Brain microvascular endothelial cell (primary cell): ENCODE data around the gene EXOC7.

ENCODE experiments used
- DNase-seq: peaks from one replicate; pipeline ENCODE4 v3.0.0-alpha.2; 2020
- H3K27ac ChIP-seq: fragments of 250-450 bp; sonication (Bioruptor Pico); 2 replicates; pipeline ENCODE4 v1.5.1; 2020; ENCODE audit warnings: mild to moderate bottlenecking, moderate library complexity
- H3K27me3 ChIP-seq: fragments of 250-450 bp; sonication (Bioruptor Pico); replicated peaks from 2 replicates; pipeline ENCODE4 v1.5.1; 2020; ENCODE audit warnings: mild to moderate bottlenecking
- H3K36me3 ChIP-seq: fragments of 250-450 bp; sonication (Bioruptor Pico); replicated peaks from 2 replicates; pipeline ENCODE4 v1.5.1; 2020; ENCODE audit warnings: mild to moderate bottlenecking
- H3K4me3 ChIP-seq: 2 replicates; pipeline ENCODE4 v1.5.1; 2011; ENCODE audit warnings: low read depth, mild to moderate bottlenecking, control low read depth, low read length, moderate library complexity
- in situ Hi-C: cut with HindIII; loops from 2 replicates; pipeline ENCODE4 v1.10.0; 2017; ENCODE audit warnings: low sequenced_read_pairs, low pct_ligation_motif_present
- TF ChIP-seq, protein P1 (sequence below): IDR thresholded peaks from 2 replicates; pipeline ENCODE4 v1.5.1; 2011; ENCODE audit warnings: low read depth, mild to moderate bottlenecking, moderate library complexity, low read length, control low read depth, inconsistent platforms; ENCODE audit errors: missing control alignments

Gene EXOC7

DNA sequence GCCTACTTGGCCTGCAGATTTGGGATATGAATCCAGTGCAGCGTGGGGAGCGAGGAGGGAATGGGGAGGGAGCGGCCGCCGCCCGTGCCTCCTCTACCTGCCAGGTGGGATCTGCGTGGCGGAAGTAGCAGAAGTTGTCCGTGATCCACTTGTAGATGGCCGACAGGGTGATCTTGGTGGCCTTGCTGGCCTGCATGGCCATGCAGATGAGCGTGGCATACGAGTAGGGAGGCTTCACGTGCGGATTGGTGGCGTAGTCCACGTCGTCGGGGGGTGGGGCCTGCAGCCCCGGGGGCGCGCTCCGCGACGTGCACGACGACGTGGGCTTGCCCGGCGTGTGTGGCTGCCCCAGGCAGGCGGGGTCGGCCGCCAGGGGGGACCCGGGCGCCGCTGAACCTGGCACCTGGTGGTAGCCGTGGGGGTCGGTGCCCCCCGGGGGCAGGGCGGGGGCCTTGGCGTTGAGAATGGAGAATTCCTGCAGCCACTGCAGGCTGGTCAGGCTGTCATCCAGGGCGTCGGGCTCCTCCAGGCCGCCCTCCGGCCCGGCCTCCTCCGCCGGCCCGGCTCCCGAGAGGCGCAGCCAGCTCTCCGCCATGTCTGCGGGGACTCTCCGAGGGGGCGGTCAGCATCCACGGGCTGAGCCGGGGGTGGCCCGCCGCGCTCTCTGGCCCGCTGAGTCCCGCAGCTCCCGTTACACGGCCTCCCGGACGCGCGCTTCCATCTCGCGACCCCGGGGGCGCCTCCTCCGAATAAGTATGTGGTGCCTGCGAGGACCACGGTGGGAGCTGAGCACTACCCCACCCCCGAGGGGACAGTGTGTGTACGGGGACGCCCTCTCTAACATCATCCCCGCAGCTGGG, 36.4 kb upstream of the EXOC7 start:
- TF ChIP-seq, protein P1, sequence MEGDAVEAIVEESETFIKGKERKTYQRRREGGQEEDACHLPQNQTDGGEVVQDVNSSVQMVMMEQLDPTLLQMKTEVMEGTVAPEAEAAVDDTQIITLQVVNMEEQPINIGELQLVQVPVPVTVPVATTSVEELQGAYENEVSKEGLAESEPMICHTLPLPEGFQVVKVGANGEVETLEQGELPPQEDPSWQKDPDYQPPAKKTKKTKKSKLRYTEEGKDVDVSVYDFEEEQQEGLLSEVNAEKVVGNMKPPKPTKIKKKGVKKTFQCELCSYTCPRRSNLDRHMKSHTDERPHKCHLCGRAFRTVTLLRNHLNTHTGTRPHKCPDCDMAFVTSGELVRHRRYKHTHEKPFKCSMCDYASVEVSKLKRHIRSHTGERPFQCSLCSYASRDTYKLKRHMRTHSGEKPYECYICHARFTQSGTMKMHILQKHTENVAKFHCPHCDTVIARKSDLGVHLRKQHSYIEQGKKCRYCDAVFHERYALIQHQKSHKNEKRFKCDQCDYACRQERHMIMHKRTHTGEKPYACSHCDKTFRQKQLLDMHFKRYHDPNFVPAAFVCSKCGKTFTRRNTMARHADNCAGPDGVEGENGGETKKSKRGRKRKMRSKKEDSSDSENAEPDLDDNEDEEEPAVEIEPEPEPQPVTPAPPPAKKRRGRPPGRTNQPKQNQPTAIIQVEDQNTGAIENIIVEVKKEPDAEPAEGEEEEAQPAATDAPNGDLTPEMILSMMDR = no peak
- Histone ChIP-seq H3K36me3 (no peaks in the 10 kb centered on the region), H3K27ac (no peak overlapping the region), H3K4me3 (no peak overlapping the region), H3K27me3 (peaks cover 55% of the 10 kb centered on the region)
- DNase-seq = no peak
- in situ Hi-C loops = no loop called here

DNA sequence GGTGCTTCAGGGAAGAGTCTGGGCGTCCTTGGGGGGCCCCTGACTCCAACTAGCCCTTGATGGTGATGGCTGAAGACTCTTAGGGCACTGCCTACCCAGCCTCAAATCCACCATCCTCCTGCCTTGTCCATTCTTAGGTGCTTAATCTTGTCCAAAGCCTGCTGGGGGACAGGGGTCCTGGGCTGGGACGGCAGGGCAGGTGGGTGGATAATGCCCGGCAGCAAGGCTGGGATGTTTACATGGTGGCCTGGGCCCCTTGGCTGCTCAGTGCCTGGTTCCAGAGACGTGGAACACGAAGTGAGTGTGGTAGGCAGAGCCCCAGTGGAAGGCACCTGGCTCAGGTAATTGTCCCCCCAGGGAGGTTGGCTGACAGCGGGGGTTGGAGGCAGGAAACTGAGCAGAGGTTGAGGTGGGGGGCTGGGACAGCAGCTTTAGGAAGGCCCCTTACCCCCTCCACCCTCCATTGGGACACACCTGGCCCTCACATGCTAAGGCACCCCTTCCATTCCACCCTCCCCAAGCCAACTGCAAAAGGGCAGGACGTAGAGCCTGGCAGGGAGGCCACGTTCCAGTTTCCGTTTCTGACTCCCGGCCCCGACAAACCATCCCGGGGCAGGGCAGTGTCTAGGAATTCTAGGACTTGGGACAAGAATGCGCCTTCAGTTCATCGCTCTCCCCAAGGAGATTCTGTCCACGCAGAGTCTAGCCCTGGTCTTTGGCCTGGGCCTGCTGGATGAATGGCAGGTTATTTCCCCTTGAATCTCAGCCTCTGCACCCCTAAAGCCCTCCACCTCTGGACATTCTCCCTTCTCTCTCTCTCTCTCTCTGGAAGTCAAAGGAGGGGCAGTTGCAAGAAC, 35.5 kb upstream of the EXOC7 start:
- TF ChIP-seq, protein P1 = no peak
- peaks cover 63% of the 10 kb centered on the region for H3K27me3 ChIP-seq
- no peaks in the 10 kb centered on the region for H3K36me3 ChIP-seq
- DNase-seq = no peak
- in situ Hi-C loops = no loop called here
- no peak overlapping the region for H3K4me3 ChIP-seq
- H3K27ac ChIP-seq = no peak overlapping the region

DNA sequence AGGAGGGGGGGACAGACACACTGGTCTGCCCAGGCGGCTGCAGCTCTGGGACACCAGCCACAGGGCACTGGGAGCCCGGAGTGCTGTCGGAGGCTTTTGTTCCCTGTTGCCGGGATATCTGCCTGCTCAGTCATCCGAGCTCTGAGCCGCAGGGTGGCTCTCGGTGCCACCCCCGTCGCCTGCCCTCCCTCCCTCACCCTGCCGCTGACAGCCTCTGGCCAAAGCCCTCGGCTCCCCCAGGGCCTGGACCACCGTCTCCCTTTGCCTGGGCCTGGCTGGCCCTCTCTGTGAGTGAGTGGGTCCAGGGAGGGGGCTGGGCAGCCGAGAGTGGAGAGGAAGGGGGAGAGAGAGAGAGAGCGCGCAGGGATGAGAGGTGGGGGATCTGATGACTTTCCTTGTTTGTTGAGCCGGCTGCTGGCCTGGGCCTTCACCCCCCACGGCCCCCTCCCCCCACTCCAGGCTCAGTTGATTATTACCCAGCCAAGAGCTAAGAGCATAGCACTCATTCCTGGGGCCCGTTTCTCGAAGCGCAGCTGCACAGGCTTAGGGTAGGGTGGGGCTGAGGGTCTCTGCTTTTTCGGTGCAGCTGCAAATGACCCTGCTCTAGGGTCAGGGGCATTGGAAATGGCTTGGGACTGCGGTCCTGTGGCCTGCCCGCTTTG, 34.8 kb upstream of the EXOC7 start:
- TF ChIP-seq, protein P1 = no peak
- Histone ChIP-seq H3K36me3 (no peaks in the 10 kb centered on the region), H3K27me3 (peaks cover 68% of the 10 kb centered on the region), H3K4me3 (no peak overlapping the region), H3K27ac (no peak overlapping the region)
- DNase-seq = no peak
- in situ Hi-C loops = no loop called here

DNA sequence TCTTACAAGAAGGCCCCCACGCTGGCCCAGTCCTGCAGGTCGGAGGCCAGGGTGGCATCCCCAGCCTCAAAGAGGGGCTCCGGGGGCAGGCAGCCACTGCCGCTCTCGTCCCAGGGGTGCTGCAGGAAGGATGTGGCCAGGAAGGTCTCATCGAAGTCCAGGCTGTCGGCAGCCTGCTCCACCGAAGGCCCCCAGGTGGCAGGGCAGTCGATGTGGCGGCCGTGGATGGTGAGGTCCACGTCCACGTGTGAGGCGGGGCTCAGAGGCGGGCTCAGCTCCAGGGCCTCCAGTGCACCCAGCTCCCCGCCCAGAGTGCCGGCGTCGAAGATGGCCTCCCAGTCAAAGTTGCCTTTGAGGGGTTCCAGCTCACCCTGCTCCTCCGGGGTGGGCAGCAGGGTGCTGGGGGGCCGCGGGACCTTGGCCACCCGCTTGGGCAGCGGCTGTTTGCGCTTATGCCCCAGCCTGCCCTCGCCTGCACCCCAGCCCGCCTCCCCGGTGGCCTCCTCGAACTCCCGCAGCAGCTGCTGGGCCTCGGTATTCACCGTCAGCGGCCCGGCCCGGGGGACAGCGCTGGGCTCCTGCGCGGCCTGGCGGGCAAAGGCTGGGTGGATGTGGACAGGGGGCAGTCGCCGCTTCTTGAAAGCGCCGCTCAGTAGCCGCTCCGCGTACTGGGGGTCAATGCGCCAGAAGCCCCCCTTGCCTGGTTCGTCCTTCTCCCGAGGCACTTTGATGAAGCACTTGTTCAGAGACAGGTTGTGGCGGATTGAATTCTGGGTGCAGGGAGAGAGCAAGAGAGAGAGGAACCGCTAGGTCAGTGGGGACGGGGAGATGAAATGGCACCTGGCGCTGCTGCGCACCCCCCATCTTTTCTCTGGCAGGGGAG, 34.0 kb upstream of the EXOC7 start:
- no peak for DNase-seq
- TF ChIP-seq, protein P1 = peak; percentile 8
- no peak overlapping the region for H3K4me3 ChIP-seq
- no peak overlapping the region for H3K27ac ChIP-seq
- H3K36me3 ChIP-seq = no peaks in the 10 kb centered on the region
- peaks cover 75% of the 10 kb centered on the region for H3K27me3 ChIP-seq
- in situ Hi-C loops = no loop called here

DNA sequence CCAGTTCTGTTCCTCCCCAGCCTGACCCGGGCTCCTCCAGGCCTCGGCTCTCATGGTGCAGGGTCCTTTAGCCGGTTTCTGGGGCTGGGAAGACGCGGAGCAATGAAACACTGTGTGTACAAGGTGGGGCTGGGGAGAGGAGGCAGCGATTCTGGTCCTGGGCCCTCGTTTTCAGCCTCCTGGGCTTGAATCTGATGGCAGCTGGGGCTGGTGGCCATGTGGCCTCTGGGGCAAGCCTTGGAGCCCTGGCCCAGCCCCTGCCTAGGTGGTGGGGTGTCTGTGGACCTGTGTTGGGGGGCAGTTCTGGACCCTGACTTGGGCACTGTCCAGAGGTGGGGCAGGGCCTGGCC, 33.4 kb upstream of the EXOC7 start:
- no peak for DNase-seq
- in situ Hi-C loops = no loop called here
- TF ChIP-seq, protein P1 = no peak
- no peaks in the 10 kb centered on the region for H3K36me3 ChIP-seq
- H3K27me3 ChIP-seq = peaks cover 78% of the 10 kb centered on the region
- H3K27ac ChIP-seq = no peak overlapping the region
- H3K4me3 ChIP-seq = no peak overlapping the region
